HG03103 (cell line): Measurements from ENCODE around the gene SPOUT1.
"Not testable (repeated sequence)": the region's sequence is repeated elsewhere in the genome, so short reads cannot be mapped to it uniquely, and the experiment has no call there.

ENCODE experiments used
- ATAC-seq: cut with Tn5 transposase; IDR thresholded peaks from one replicate; pipeline ENCODE4 v1.9.1; 2021; ENCODE audit warnings: low read depth; ENCODE audit not compliant: unreplicated experiment

The SPOUT1 gene

GRCh38 chr9:128818099-128818838 lies 11.3 kb downstream of the SPOUT1 start, which contains the start of gene ENDOG:
TSS of gene ENDOG (plus strand) at chr9:128818500. CDS start at chr9:128818685, 185 bp downstream.
- ATAC-seq = peak; percentile 81

GRCh38 chr9:128810873-128811272 lies 18.7 kb downstream of the SPOUT1 start:
- no peak for ATAC-seq

GRCh38 chr9:128809831-128810230 lies 19.8 kb downstream of the SPOUT1 start:
- no peak for ATAC-seq

GRCh38 chr9:128809036-128809599 lies 20.5 kb downstream of the SPOUT1 start:
- no peak for ATAC-seq

- no peak for ATAC-seq
These were observed 21.1 kb downstream of the SPOUT1 start for GRCh38 chr9:128808543-128808942.

- ATAC-seq = no peak
These were observed 21.8 kb downstream of the SPOUT1 start for GRCh38 chr9:128807827-128808226.

- ATAC-seq = no peak
These were observed 23.9 kb downstream of the SPOUT1 start for GRCh38 chr9:128805661-128806060.

- no peak for ATAC-seq
These were observed 27.1 kb downstream of the SPOUT1 start for GRCh38 chr9:128802482-128802881.

GRCh38 chr9:128800061-128800460 lies 29.5 kb downstream of the SPOUT1 start:
- ATAC-seq = no peak

GRCh38 chr9:128798896-128799295 lies 30.7 kb downstream of the SPOUT1 start:
- no peak for ATAC-seq

- not testable (repeated sequence) for ATAC-seq
These were observed 34.6 kb downstream of the SPOUT1 start for GRCh38 chr9:128794961-128795360.

GRCh38 chr9:128792978-128793686 lies 36.5 kb downstream of the SPOUT1 start:
- ATAC-seq = no peak

GRCh38 chr9:128792134-128792533 lies 37.5 kb downstream of the SPOUT1 start:
- ATAC-seq = no peak

GRCh38 chr9:128790536-128790935 lies 39.1 kb downstream of the SPOUT1 start:
- ATAC-seq = no peak

GRCh38 chr9:128788445-128788844 lies 41.1 kb downstream of the SPOUT1 start:
- ATAC-seq = no peak

- no peak for ATAC-seq
These were observed 41.9 kb downstream of the SPOUT1 start for GRCh38 chr9:128787659-128788058.

GRCh38 chr9:128786681-128787601 lies 42.7 kb downstream of the SPOUT1 start, which contains the start of gene TBC1D13:
TSS of gene TBC1D13 (plus strand) at chr9:128787253. CDS start at chr9:128787354, 101 bp downstream.
- peak; percentile 83 for ATAC-seq

- ATAC-seq = no peak
These were observed 44.2 kb downstream of the SPOUT1 start for GRCh38 chr9:128785427-128785826.

- no peak for ATAC-seq
These were observed 46.9 kb downstream of the SPOUT1 start for GRCh38 chr9:128782669-128783068.
